ENCODE results near the gene SCUBE2.

Gene SCUBE2

DNA sequence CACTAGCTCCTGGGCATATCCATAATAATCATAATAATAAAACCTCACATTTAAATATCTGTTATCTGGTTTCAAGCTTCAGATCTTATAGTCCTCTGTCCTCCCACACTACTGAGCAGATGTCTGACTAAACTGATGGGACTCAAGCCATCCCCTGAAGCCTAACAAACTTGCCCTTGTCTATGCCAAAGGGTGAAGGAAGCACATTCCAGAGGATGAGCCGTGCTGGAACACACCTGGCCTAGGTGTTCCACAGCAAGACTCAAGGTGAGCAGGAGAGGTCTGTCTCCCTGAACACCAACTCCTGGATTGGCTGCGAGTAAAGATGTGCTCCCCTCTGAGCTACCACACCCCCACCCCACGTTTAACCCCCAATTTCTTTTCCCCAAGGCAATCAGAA, 14.7 kb downstream of the SCUBE2 start:
- DNase-seq (ENCODE audit: extremely low spot score, insufficient read length, low read depth), result no peak
- no peak for FAIRE-seq

DNA sequence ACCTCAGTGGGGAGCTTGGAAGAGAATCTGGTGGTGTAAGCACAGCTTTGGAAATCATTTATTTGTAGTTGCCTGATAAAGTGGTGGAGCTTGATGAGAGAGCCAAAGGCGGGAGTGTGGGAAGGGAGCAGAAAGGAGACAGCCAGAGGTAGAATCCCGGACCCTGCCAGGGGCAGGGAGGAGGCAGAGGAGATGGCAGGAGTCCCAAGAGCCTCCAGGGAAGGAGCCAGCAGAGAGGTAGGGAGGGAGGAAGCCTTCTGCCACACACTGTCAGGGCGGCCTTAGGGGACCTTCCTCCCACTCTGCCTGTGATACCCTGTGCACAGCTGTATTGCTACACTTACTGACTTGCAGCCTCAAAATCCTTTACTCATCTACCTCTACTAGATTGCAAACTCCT, 15.4 kb downstream of the SCUBE2 start:
- no peak for FAIRE-seq
- DNase-seq (ENCODE audit: extremely low spot score, insufficient read length, low read depth), result no peak

DNA sequence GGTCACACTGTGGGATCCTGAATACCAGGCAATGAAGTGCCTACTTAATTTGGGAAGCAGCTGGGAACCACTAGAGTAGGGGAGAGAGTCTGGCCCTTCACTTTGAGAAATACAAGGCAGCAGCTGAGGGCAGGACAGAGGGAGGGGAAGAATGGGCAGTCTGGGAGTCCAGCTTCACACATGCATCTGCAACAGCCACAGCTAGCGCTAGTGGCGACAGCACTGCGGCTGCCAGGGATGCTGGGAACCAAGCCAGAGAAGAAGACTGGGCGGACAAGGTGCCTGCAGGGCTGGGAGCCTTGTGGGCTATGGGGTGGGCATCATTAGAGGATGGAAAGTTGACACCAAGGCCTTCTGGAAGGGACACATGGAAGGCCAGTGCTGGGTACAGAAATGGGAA, 15.8 kb downstream of the SCUBE2 start:
- FAIRE-seq (no peak), DNase-seq (ENCODE audit: extremely low spot score, insufficient read length, low read depth) (no peak)

DNA sequence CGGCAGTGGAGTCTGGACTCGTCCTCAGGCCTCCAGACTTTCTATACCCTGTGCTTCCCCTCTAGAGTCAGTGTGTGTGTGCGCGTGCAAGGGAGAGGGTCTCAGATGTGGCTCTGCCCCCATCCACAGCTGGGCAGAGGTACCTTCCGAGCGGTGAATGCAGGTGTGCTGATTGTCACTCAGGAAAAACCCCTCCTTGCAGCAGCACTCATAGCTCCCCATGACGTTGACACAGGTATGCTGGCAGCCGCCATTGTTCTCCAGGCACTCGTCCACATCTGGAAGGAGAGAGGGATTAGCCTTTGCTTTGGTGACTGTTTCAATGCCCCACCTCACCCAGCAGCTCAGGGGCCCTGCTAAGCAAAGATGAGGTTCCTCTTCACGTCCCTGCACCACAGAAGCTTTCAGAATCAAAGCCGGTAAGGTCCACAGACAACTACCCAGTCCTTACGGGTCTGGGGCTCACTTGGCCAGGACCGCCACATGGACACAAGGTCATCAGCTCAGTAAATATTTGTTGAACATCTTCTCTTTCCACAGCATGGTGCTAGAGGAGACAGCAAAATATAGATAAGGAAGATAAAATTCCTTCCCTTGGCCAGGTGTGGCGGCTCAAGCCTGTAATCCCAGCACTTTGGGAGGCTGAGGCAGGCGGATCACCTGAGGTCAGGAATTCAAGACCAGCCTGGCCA, 16.9 kb downstream of the SCUBE2 start:
- no peak for FAIRE-seq
- no peak for DNase-seq (ENCODE audit: extremely low spot score, insufficient read length, low read depth)

GRCh38 chr11:9073466-9074225, 17.8 kb downstream of the SCUBE2 start:
- FAIRE-seq (no peak), DNase-seq (ENCODE audit: extremely low spot score, insufficient read length, low read depth) (no peak)

DNA sequence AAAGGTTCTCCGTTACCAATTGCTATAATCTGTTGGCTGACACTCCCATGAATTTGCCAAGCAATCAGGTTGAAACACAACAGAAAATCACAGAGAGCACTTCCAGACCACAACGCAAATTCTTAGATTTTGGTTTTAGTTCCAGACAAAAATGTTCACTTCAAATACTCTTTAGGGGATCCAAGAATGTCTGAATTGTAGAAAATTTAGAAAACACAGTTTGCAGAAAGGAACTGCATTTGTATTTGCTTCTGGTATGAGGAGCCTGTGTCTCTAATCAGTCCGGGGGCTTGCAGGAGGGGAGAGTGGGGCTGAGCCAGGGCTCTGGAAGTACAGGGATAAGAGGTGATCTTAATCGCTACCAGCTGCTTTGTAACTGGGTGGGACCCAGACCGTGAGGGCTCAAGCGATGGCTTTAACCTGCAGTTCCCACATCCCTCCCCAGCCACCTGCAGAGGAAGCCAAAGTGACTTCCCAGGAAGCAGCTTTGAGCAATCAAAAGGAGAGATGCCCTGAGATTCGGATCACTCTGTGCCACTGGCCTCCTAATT, 18.7 kb downstream of the SCUBE2 start:
- DNase-seq (ENCODE audit: extremely low spot score, insufficient read length, low read depth) (no peak), FAIRE-seq (no peak)

DNA sequence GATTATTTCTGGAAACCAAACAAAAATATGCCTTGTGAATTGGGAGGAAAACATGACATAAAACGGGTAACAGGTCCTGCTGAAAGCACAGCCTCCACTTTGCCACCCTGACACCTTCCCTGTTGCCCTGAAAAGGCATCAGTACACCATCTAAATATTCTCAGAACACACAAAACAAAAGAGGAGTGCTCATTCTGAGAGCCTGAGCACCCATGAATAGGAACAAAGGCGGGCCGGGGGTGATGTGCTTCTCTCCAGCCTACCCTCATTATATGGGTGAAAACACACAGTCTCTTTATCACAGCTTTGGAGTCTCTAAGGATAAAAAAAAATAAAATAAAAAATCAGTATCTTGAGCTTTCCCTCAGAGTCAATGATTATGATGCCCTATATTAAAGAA, 19.7 kb downstream of the SCUBE2 start:
- DNase-seq (ENCODE audit: extremely low spot score, insufficient read length, low read depth) (no peak), FAIRE-seq (no peak)

DNA sequence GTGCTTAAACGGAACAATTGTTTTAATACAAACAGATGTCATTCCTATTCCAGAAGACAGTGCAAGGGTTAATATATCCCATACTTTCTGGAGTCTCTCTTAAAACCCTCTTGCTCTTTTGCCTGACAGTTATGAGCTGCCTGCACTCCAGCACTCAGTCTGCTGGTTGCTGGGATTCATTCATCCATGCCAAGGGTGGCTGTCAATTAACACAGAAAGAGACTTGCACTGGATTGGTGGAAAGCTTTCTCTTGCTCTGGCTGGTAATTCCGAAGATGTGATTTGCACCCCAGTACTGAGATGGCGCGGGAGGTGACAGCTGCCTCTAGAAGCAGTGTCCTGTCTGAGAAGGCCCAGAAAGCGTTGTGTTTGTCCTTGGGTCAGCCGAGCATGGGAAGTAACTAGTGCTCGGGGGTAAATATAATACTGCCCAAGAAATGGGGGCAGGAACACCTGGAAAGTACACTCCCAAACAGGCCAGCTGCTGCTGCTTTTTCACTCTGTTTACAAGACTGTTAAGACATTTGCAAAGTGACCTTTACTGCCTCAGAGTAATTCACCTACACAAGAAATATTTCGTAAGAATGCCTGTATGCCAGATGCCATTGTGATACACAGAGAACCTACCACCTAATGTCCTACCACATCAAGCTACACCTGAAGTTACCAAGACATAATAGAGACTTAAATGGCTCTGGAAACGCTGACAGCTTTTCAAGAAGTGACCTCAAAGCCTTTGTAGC, 20.5 kb downstream of the SCUBE2 start:
- FAIRE-seq, result no peak
- no peak for DNase-seq (ENCODE audit: extremely low spot score, insufficient read length, low read depth)

- FAIRE-seq (no peak), DNase-seq (ENCODE audit: extremely low spot score, insufficient read length, low read depth) (no peak)
Measured at GRCh38 chr11:9069862-9070470, 21.4 kb downstream of the SCUBE2 start.

GRCh38 chr11:9069256-9069655, 22.1 kb downstream of the SCUBE2 start:
- FAIRE-seq (no peak), DNase-seq (ENCODE audit: extremely low spot score, insufficient read length, low read depth) (no peak)

- FAIRE-seq (no peak), DNase-seq (ENCODE audit: extremely low spot score, insufficient read length, low read depth) (no peak)
Measured at GRCh38 chr11:9066433-9066925, 24.9 kb downstream of the SCUBE2 start.

- DNase-seq (ENCODE audit: extremely low spot score, insufficient read length, low read depth) (no peak), FAIRE-seq (no peak)
Measured at GRCh38 chr11:9065607-9066432, 25.6 kb downstream of the SCUBE2 start.

DNA sequence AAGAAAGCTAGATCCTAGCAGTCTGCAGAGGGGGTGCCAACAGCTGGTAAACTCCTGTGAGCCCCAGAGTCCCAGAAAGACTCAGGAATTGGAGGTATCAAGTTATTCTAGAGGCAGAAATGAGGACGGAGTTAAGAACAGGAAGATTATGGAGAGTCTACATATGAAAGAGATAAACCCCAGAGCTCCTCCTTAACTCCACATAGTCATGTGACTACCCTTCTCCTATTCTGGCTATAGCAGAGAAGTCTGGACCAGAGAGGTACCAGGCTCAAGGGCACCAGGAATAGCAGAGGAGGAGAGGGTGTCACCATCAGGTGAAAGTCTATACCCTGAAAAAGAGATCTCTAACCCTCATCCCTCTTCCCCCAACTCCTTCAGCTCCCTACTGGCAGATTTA, 29.6 kb downstream of the SCUBE2 start:
- DNase-seq (ENCODE audit: extremely low spot score, insufficient read length, low read depth) (no peak), FAIRE-seq (no peak)

GRCh38 chr11:9060700-9061111, 30.7 kb downstream of the SCUBE2 start:
- peak; percentile 97 for FAIRE-seq
- peak; percentile 68 for DNase-seq (ENCODE audit: extremely low spot score, insufficient read length, low read depth)

DNA sequence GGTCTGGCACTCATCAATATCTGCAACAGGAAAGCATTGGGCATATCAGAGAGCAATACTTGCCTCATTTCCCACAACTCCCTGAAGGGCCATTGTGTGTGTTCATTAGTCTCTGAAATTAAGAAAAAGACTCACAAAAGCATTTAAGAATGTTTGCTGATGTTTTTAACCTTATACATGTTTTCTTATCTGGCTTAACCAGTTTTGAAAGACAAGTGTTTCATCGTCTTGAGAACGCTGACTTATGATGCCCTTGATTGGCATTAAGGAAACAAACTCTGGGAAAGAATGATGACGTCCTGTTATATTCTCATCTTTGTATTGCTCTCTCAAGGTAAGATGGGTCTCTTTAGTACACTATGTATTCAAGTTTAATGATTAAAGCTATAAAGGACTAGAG, 32.0 kb downstream of the SCUBE2 start:
- no peak for FAIRE-seq

DNA sequence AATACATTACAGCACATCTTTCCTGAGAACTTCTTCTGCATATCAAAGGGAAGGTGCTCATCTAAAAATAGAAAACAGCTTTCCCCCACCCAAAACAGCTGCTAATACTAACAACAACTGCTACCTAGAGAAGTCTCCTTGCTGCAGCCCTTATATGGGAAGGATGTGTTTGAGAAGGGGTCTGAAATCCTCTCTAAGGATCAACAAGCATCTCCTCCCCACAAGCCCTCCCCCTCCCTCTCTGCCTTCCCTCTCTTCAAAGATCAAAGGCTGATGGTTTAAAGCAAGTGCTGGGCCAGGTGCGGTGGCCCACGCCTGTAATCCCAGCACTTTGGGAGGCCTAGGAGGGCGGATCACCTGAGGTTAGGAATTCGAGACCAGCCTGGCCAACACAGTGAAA, 33.5 kb downstream of the SCUBE2 start:
- DNase-seq (ENCODE audit: extremely low spot score, insufficient read length, low read depth) (no peak), FAIRE-seq (no peak)

More for the DNA sequence above, 32.0 kb downstream of the SCUBE2 start:
- no peak for DNase-seq (ENCODE audit: extremely low spot score, insufficient read length, low read depth)

GRCh38 chr11:9057007-9057406, 34.4 kb downstream of the SCUBE2 start:
- DNase-seq (ENCODE audit: extremely low spot score, insufficient read length, low read depth), result no peak
- FAIRE-seq, result no peak

DNA sequence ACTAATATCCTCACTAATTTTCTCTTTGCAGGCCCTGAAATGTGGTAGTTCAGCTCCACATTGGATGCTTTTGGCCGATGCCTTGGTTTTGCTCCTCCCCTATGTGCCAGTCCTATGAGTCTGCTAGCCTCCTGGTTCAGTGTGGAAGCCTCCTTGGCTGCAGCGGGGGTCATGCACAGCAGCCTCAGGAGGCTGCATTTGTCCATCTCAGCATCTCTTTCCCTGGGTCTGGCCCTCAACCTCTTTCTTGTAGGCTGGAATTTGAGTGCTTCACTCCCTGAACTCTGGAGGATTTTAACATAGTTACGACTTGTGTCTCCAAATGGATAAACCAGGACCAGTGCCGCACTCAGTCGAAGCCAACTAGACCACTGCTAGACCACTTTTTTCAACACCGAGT, 34.9 kb downstream of the SCUBE2 start:
- no peak for FAIRE-seq
- no peak for DNase-seq (ENCODE audit: extremely low spot score, insufficient read length, low read depth)

- DNase-seq (ENCODE audit: extremely low spot score, insufficient read length, low read depth) (no peak), FAIRE-seq (no peak)
Measured at GRCh38 chr11:9053316-9054035, 37.9 kb downstream of the SCUBE2 start.

Measured in GM18507 (cell line).